GM21423 (cell line): ENCODE data around the gene TMA7B.
"Not testable (repeated sequence)": the region's sequence is repeated elsewhere in the genome, so short reads cannot be mapped to it uniquely, and the experiment has no call there.

Experiments used
- ATAC-seq: cut with Tn5 transposase; IDR thresholded peaks from one replicate; pipeline ENCODE4 v1.9.1; 2021; ENCODE audit warnings: mild to moderate bottlenecking, moderate library complexity; ENCODE audit not compliant: unreplicated experiment

The TMA7B gene

GRCh38 chr22:39979048-39979447 is 18.9 kb downstream of the TMA7B start:
- no peak for ATAC-seq

GRCh38 chr22:39979458-39979857 is 19.3 kb downstream of the TMA7B start:
- ATAC-seq = no peak

- no peak for ATAC-seq
These were observed 20.4 kb downstream of the TMA7B start for GRCh38 chr22:39980596-39980995.

- ATAC-seq = no peak
These were observed 23.1 kb downstream of the TMA7B start for GRCh38 chr22:39983346-39983745.

- no peak for ATAC-seq
These were observed 23.8 kb downstream of the TMA7B start for GRCh38 chr22:39984006-39984405.

- ATAC-seq = no peak
These were observed 24.5 kb downstream of the TMA7B start for GRCh38 chr22:39984746-39985145.

DNA sequence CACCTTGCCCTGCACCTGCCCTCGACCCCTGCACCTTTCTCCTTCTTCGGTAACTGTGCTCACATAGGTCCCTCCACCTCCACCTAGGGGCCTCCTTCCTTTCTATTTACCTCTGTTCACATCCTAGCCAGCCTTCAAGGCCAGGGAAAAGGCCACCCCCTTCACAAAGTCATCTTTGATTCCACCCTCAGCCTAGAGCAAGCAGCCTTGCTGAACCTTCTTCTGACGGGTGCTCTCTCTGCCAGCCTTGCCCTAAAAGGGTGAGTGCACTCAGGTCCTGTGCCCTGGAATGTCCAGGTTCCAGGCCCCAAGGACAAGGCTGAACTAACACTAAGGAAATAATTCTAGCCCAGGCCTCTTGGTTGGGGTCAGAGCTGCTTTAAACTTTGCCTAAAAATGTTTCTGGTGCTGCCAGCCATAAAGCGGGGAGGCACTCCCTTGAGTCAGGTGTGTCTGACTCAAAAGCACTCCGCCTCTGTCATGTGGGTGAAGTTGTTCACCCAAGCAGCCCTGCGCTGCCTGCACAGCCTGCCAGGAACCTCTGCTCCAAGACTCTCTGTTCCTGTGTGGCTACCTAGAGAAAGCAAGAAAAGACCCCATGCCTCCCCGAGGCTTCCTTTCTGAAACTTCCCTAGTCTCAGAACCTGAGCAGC is 25.3 kb downstream of the TMA7B start:
- ATAC-seq = no peak

DNA sequence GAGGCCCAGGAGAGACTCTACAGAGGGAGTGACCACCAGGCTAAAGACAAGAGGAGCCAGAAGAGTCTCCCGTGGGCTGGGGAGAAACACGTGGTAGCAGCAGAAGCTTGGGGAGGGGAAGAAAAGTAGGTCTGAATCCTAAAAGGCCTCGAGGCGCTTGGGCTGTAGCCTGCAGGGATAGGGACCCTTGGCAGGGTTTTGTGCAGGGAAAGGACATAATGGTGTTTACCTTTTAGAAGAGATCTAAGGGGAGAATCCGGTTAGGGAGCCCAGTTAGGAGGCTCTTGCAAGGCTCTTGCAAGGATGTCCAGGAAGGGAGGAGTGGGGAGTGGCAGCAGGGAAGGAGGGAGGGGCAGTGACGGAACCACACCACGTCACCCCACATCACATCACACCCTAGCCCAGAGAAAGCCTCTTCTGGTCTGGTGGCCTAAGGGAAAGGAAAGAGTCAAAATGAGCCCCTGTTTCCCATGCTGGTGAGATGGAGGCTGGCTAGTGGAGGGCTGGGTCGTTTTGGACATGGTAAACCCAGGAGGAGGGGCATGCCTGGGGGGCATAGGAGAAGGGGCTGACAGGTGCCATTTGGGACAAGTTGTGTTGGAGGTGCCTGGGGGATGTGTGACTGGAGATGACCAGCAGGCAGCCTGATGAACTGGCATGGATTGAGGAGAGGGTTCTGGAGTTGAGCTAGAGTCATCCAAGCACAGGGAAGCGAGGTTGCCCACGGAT is 28.4 kb downstream of the TMA7B start:
- ATAC-seq = no peak

- no peak for ATAC-seq
These were observed 29.4 kb downstream of the TMA7B start for GRCh38 chr22:39989633-39990032.

DNA sequence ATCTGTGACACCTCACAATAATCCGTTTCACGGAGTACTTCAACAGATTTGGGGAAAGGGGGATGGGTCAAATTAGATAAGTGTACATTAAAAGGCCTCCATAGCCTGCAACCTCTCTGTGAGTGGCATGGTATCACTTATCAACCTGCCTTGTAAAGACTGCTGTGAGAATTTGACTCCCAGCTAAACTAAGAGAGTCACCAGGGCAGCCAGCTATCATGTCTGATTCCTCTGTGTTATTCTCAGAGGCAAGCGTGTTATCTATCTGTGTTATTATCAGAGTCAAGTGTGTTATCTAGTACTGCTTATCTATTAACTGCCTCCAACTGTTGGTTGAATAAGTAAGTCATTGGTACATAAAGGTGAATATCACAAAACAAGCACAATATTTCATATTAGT is 30.5 kb downstream of the TMA7B start:
- ATAC-seq = no peak

- no peak for ATAC-seq
These were observed 31.1 kb downstream of the TMA7B start for GRCh38 chr22:39991159-39991860.

GRCh38 chr22:39992088-39992826 is 32.1 kb downstream of the TMA7B start:
- no peak for ATAC-seq

DNA sequence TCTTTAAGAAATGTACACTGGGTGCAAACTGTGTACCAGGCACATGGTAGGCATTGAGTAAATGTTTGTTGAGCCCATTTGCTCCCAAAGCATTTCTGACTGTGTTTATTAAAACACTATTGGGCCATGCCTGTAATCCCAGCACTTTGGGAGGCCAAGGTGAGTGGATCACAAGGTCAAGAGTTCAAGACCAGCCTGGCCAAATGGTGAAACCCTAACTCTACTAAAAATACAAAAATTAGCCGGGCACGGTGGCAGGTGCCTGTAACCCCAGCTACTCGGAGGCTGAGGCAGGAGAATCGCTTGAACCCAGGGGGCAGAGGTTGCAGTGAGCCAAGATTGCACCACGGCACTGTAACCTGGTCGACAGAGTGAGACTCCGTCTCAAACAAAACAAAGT is 32.7 kb downstream of the TMA7B start:
- not testable (repeated sequence) for ATAC-seq

GRCh38 chr22:39994041-39994565 is 33.9 kb downstream of the TMA7B start:
- ATAC-seq = no peak

GRCh38 chr22:39994566-39995392 is 34.6 kb downstream of the TMA7B start, which contains the start of gene FAM83F:
Gene FAM83F (plus strand): TSS chr22:39994954. CDS start chr22:39995043, 89 bp downstream.
- no peak for ATAC-seq

- ATAC-seq = no peak
These were observed 35.4 kb downstream of the TMA7B start for GRCh38 chr22:39995393-39996252.

DNA sequence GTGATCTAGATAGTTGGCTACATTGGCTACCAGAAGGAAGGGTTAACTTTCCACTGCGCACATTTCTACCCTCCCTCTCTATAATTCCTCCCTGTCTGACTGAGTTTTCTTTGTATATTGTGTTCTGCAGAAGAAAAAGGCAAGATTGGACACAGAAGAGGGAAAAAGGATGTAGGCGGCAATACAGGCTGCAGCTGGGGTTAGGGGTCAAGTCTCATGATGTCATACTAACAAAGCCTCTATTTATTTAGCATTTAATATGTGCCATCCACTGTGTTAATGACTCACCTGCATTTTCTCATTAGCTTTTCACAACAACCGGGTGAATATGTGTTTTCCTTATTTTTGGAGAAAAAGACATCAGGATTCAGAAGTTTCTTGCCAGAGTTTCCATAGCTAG is 36.5 kb downstream of the TMA7B start:
- no peak for ATAC-seq

- ATAC-seq = no peak
These were observed 37.2 kb downstream of the TMA7B start for GRCh38 chr22:39997421-39997820.
